ENCODE data around the gene SNCA.

The SNCA gene

DNA sequence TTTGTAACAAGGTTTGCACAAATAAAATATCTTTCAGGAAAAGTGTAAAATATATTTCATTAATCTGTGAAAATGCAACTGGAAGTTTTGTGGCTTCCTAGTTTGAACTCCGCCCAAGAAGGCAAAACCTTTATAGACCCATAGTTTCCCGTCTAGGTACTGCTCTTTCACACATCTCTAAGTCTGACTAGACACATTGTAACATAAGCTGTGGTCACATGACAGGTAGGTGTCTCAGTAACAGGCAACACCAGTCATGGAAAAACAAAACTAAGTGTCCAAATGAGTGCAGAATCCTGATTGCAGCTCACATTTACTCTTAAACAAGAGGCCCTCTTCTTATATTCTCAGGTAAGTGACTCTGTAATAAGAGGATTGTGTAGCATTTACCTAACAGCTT, 55.6 kb downstream of the SNCA start:
- no peak overlapping the region for H3K4me3 ChIP-seq (ENCODE audit: low read length)
- no peak for DNase-seq (ENCODE audit: low read depth)
- TF ChIP-seq, protein P1, sequence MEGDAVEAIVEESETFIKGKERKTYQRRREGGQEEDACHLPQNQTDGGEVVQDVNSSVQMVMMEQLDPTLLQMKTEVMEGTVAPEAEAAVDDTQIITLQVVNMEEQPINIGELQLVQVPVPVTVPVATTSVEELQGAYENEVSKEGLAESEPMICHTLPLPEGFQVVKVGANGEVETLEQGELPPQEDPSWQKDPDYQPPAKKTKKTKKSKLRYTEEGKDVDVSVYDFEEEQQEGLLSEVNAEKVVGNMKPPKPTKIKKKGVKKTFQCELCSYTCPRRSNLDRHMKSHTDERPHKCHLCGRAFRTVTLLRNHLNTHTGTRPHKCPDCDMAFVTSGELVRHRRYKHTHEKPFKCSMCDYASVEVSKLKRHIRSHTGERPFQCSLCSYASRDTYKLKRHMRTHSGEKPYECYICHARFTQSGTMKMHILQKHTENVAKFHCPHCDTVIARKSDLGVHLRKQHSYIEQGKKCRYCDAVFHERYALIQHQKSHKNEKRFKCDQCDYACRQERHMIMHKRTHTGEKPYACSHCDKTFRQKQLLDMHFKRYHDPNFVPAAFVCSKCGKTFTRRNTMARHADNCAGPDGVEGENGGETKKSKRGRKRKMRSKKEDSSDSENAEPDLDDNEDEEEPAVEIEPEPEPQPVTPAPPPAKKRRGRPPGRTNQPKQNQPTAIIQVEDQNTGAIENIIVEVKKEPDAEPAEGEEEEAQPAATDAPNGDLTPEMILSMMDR (conservative IDR thresholded peaks at IDR 0.05; ENCODE audit: low read depth, low read length) = no peak

DNA sequence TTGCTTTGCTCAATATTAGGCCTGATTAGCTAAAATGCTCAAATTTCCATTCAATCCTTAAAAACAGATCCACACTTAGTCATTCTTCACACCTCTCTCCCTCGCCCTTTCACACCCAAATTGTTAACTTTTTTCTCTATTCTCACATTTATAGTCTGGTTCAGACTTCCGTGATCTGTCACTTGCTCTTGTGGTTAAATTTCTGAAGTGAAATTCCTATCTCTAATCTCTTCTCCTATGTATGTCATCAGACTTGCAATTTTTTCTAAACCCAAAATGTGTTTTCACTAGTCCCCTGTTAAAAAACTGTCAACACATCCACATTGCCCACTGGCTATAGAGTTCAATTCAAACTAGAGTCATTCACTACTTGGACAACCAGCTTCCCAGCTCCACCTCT, 63.2 kb downstream of the SNCA start:
- TF ChIP-seq, protein P1 (conservative IDR thresholded peaks at IDR 0.05; ENCODE audit: low read depth, low read length) = no peak
- no peak for DNase-seq (ENCODE audit: low read depth)
- H3K4me3 ChIP-seq (ENCODE audit: low read length) = no peak overlapping the region

- no peak for DNase-seq (ENCODE audit: low read depth)
- H3K4me3 ChIP-seq (ENCODE audit: low read length) = no peak overlapping the region
- TF ChIP-seq, protein P1 (conservative IDR thresholded peaks at IDR 0.05; ENCODE audit: low read depth, low read length) = no peak
Measured at GRCh38 chr4:89769856-89770255, 67.1 kb downstream of the SNCA start.

DNA sequence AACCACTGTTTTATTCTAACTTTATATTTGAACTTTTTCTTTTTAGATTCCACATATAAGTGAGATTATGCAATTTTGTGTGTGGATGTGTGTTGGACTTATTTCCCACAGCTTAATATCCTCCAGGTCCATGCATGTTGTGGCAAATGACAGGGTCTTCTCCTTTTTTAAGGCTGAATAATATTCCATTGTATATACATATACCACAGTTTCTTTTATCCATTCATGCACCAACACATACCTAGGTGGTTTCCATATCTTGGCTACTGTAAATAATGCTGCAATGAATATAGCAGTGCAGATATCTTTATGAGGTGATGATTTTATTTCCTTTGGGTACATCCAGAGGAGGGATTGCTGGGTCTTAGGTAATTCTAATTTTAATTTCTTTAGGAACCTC, 69.0 kb downstream of the SNCA start:
- DNase-seq (ENCODE audit: low read depth) = no peak
- TF ChIP-seq, protein P1 (conservative IDR thresholded peaks at IDR 0.05; ENCODE audit: low read depth, low read length) = no peak
- H3K4me3 ChIP-seq (ENCODE audit: low read length) = no peak overlapping the region

DNA sequence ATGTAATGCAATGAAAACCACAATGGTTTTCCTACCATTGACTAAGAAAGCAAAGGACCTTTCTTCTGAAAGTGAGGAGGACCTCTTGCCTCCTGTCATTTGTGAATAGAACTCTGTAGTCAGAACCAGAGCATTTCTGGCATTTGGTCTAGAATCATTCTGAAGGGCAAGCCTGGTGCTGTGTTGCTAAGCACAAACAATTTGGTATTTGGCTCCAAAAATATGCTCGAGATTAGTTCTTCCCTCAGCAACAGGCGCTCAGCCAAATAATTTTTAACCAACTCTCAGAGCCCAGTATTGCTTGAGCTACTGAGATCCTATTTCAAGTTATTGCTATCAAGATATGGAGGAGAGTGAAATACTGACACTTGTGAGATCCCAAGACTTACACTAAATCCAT, 71.0 kb downstream of the SNCA start:
- TF ChIP-seq, protein P1 (conservative IDR thresholded peaks at IDR 0.05; ENCODE audit: low read depth, low read length) = no peak
- peak; percentile 82 for DNase-seq (ENCODE audit: low read depth)
- H3K4me3 ChIP-seq (ENCODE audit: low read length) = no peak overlapping the region

DNA sequence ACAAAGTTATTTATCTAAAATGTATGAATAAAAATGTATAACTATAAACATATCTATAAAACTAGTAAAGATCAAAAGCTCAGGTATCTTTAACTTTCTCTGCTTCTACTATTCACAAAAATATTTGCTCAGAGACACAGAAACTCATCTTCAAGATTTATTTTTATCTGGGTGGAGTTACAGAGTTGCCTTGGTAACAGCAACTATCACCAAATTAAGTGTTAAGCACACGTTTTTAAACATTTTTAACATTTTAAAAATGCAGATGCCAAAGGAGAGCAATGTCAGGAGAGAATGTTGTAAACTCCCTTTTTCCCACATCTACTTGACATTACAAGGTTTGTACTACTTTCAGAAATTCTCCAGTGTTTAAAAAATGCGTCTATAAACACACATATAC, 71.4 kb downstream of the SNCA start:
- no peak for DNase-seq (ENCODE audit: low read depth)
- TF ChIP-seq, protein P1 (conservative IDR thresholded peaks at IDR 0.05; ENCODE audit: low read depth, low read length) = no peak
- H3K4me3 ChIP-seq (ENCODE audit: low read length) = no peak overlapping the region

GRCh38 chr4:89762311-89762710, 74.7 kb downstream of the SNCA start:
- TF ChIP-seq, protein P1 (conservative IDR thresholded peaks at IDR 0.05; ENCODE audit: low read depth, low read length) = no peak
- DNase-seq (ENCODE audit: low read depth) = no peak
- no peak overlapping the region for H3K4me3 ChIP-seq (ENCODE audit: low read length)

Data from retinal pigment epithelial cell (primary cell).